GM12878 (cell line): ENCODE results near the gene IP6K3. TPM values are rescaled to one million over a fixed set of nuclear protein-coding genes. Genes with fewer than 3 reads are reported as not detected.

ENCODE experiments used
- ATAC-seq: fragments of 200-7000 bp; cut with Tn5 transposase; 3 replicates; pipeline ENCODE4 v1.9.1; 2020; ENCODE audit warnings: mild to moderate bottlenecking, moderate library complexity
- BruUV-seq: library from RNA; stranded (reverse); fragments of 400-500 nt; replicated peaks from 2 replicates; lab custom pipeline; 2021; lab: Mats Ljungman, UMichigan
- CTCF ChIA-PET: fragments of 300-600 bp; sonication (Branson Sonifier 250); formaldehyde crosslinking; extraction: SDS; loops from one replicate; lab custom pipeline; 2021; ENCODE audit warnings: inconsistent platforms; lab: Yijun Ruan, JAX
- POLR2A ChIA-PET: fragments of 350-600 bp; formaldehyde crosslinking; extraction: SDS; loops from one replicate; lab custom pipeline; 2021; ENCODE audit warnings: inconsistent platforms; lab: Charles Lee
- RAD21 ChIA-PET: fragments of 300-600 bp; sonication (Branson Sonifier 250); formaldehyde crosslinking; loops from one replicate; lab custom pipeline; 2023; ENCODE audit warnings: antibody characterized with exemption; ENCODE audit not compliant: unreplicated experiment; lab: Charles Lee
- SMC1A ChIA-PET: fragments of 300-600 bp; sonication (Branson Sonifier 250); formaldehyde crosslinking; loops from one replicate; lab custom pipeline; 2023; ENCODE audit not compliant: unreplicated experiment, uncharacterized antibody; lab: Charles Lee
- DNase-seq: peaks from one replicate; pipeline ENCODE4 v3.0.0-alpha.2; 2011; ENCODE audit warnings: low read depth, low spot score
- FAIRE-seq: peaks from 3 replicates; lab custom pipeline; 2011; peaks lifted over from hg19 to GRCh38; lab: Jason Lieb, UNC
- H2AFZ ChIP-seq: 2 replicates; pipeline ENCODE4 v1.6.0; 2011; ENCODE audit warnings: low read depth, low read length, control low read depth; ENCODE audit not compliant: control insufficient read depth
- H3K27ac ChIP-seq: 2 replicates; pipeline ENCODE4 v1.5.1; 2011; ENCODE audit warnings: control low read depth; ENCODE audit not compliant: control insufficient read depth, insufficient read depth
- H3K27me3 ChIP-seq, 2 experiments: replicated peaks in 1 of 2; 2 replicates each; pipeline versions ENCODE4 v1.6.0 to v1.6.1; 2011; ENCODE audit warnings: low read length in 1 of 2; ENCODE audit not compliant: control insufficient read depth in 2 of 2, insufficient read depth in 2 of 2
- H3K36me3 ChIP-seq, 2 experiments: 2 replicates each; pipeline ENCODE4 v1.5.1; 2011; ENCODE audit warnings: low read length in 1 of 2; ENCODE audit not compliant: control insufficient read depth in 2 of 2, insufficient read depth in 2 of 2
- H3K4me1 ChIP-seq: 2 replicates; pipeline ENCODE4 v1.6.1; 2011; ENCODE audit warnings: mild to moderate bottlenecking, low read length, moderate library complexity, mixed read lengths; ENCODE audit not compliant: control insufficient read depth, insufficient read depth
- H3K4me2 ChIP-seq: 2 replicates; pipeline ENCODE4 v1.6.0; 2011; ENCODE audit warnings: control low read depth; ENCODE audit not compliant: control insufficient read depth, insufficient read depth
- H3K4me3 ChIP-seq: fragments of 200-600 bp; sonication (generic); 2 replicates; pipeline ENCODE4 v1.5.1; 2016
- H3K79me2 ChIP-seq: 2 replicates; pipeline ENCODE4 v1.6.0; 2011; ENCODE audit warnings: low read length; ENCODE audit not compliant: control insufficient read depth, insufficient read depth
- H3K9ac ChIP-seq: 2 replicates; pipeline ENCODE4 v1.8.0; 2011; ENCODE audit warnings: low read length, control low read depth, mixed read lengths; ENCODE audit not compliant: control insufficient read depth, insufficient read depth
- H3K9me3 ChIP-seq: replicated peaks from 3 replicates; pipeline ENCODE4 v1.5.1; 2011; ENCODE audit warnings: mild to moderate bottlenecking, low read length; ENCODE audit not compliant: control insufficient read depth, insufficient read depth
- H4K20me1 ChIP-seq: 2 replicates; pipeline ENCODE4 v1.6.0; 2011; ENCODE audit not compliant: control insufficient read depth, insufficient read depth
- BCL11A ChIP-seq: IDR thresholded peaks from 2 replicates; pipeline ENCODE4 v1.6.1; 2011; ENCODE audit warnings: low read depth, low read length
- BRCA1 ChIP-seq: IDR thresholded peaks from 2 replicates; pipeline ENCODE4 v1.6.1; 2011; ENCODE audit warnings: low read depth, low read length, improper control_type of control experiment
- ELK1 ChIP-seq: IDR thresholded peaks from 2 replicates; pipeline ENCODE4 v1.6.1; 2012; ENCODE audit warnings: low read depth, low read length, improper control_type of control experiment
- EP300 ChIP-seq, 2 experiments: fragments of 150-350 bp in 1 of 2; IDR thresholded peaks; 2 replicates each; pipeline ENCODE4 v1.6.1; 2011 to 2012; ENCODE audit warnings: low read depth in 2 of 2, low read length in 2 of 2, borderline replicate concordance in 1 of 2, improper control_type of control experiment in 1 of 2, inconsistent platforms in 1 of 2; ENCODE audit not compliant: control insufficient read depth in 1 of 2
- IKZF2 ChIP-seq, 2 experiments: fragments of 450-650 bp; IDR thresholded peaks; 2 replicates each; pipeline ENCODE4 v1.6.1; 2017; ENCODE audit warnings: mild to moderate bottlenecking in 2 of 2, moderate library complexity in 2 of 2
- JUND ChIP-seq: IDR thresholded peaks from 2 replicates; pipeline ENCODE4 v1.6.1; 2012; ENCODE audit warnings: low read depth, mild to moderate bottlenecking, low read length, improper control_type of control experiment, moderate library complexity
- MTA2 ChIP-seq: fragments of 450-650 bp; IDR thresholded peaks from 2 replicates; pipeline ENCODE4 v1.6.1; 2016; ENCODE audit warnings: low read depth, mild to moderate bottlenecking, moderate library complexity
- PBX3 ChIP-seq: IDR thresholded peaks from 2 replicates; pipeline ENCODE4 v1.6.1; 2011; ENCODE audit warnings: mild to moderate bottlenecking, low read depth, low read length, moderate library complexity; ENCODE audit not compliant: insufficient replicate concordance
- SREBF1 ChIP-seq: IDR thresholded peaks from 2 replicates; pipeline ENCODE4 v1.6.1; 2012; ENCODE audit warnings: mild to moderate bottlenecking, low read length
- SUPT20H ChIP-seq: IDR thresholded peaks from 2 replicates; pipeline ENCODE4 v1.6.1; 2011; ENCODE audit warnings: low read depth, mild to moderate bottlenecking, low read length, moderate library complexity, borderline replicate concordance; ENCODE audit not compliant: control insufficient read depth
- TCF7 ChIP-seq: IDR thresholded peaks from 2 replicates; pipeline ENCODE4 v1.6.1; 2014; ENCODE audit warnings: antibody characterized with exemption, borderline replicate concordance
- WRNIP1 ChIP-seq: IDR thresholded peaks from 2 replicates; pipeline ENCODE4 v1.6.1; 2011; ENCODE audit warnings: low read depth, low read length, improper control_type of control experiment, borderline replicate concordance
- ZNF274 ChIP-seq: IDR thresholded peaks from one replicate; pipeline ENCODE4 v1.8.0; 2011; ENCODE audit not compliant: insufficient read length, insufficient read depth
- ZNF592 ChIP-seq: fragments of 450-650 bp; IDR thresholded peaks from 2 replicates; pipeline ENCODE4 v1.6.1; 2017; ENCODE audit warnings: mild to moderate bottlenecking, moderate library complexity
- ZSCAN29 ChIP-seq: fragments of 450-650 bp; IDR thresholded peaks from 2 replicates; pipeline ENCODE4 v1.6.1; 2017; ENCODE audit warnings: mild to moderate bottlenecking, moderate library complexity
- WGBS: methylation state at CpG from one replicate; pipeline ENCODE4 v1.1.6; 2016; ENCODE audit warnings: low lambda C conversion rate; ENCODE audit not compliant: insufficient replicate concordance, insufficient coverage; ENCODE audit errors: missing lambda C conversion rate; 5-methylcytosine and 5-hydroxymethylcytosine counted together
- in situ Hi-C: fragments of 300-500 bp; cut with MboI; formaldehyde crosslinking; loops from 9 replicates; pipeline ENCODE4 v1.14.3; 2018; ENCODE audit warnings: mixed read lengths
- intact Hi-C: fragments of 100-400 bp; cut with micrococcal nuclease; formaldehyde crosslinking; loops from one replicate; pipeline ENCODE4 v1.14.2; 2022; ENCODE audit not compliant: unreplicated experiment
- polyA plus RNA-seq, 11 experiments: library from polyadenylated mRNA; depleted of rRNA in 4 of 11; unstranded in 6 of 11; stranded (reverse) in 5 of 11; fragments of >200 nt; fragmentation: Nextera tagmentation in 4 of 11; fragmentation: Illumina TruSeq in 1 of 11; extraction: Ambion mirVana in 4 of 11; extraction: Trizol in 1 of 11; gene quantifications; 1 replicate in 1 of 11; 2 replicates in 10 of 11; pipeline versions ENCODE4 v1.2.1 to v1.2.3, GENCODE V29; 2011 to 2016; ENCODE audit warnings: inconsistent platforms in 2 of 11, missing spikeins in 2 of 11, low read depth in 1 of 11
- total RNA-seq, 4 experiments: library from RNA; depleted of rRNA in 3 of 4; stranded (reverse); fragments of >200 nt in 3 of 4; fragmentation: Illumina TruSeq in 1 of 4; extraction: Trizol in 1 of 4; gene quantifications; 2 replicates each; pipeline versions ENCODE4 v1.2.1 to v1.2.3, GENCODE V29; 2013 to 2021

IP6K3 gene
- total and polyA plus RNA-seq, 10 of the 15 experiments (the other 5 are each of a cell fraction or from before 2014, with no cell fraction given): 0.02 to 0.15 (median 0.09) TPM; not detected in 7

GRCh38 chr6:33788694-33789549 is 42.2 kb upstream of the IP6K3 start, which contains the start of gene LEMD2:
LEMD2 (minus strand) TSS chr6:33789130; CDS start chr6:33789116, 14 bp downstream.
- ChIA-PET POLR2A (no interaction called here), RAD21 (interaction anchor here (0.6 to 1.7 kb wide), 4 partner anchors 17 to 204 kb away, joined by 3 to 6 read pairs (median 4); partner anchors contain the start of gene UQCC2), CTCF (no interaction called here), SMC1A (interaction anchor here (1.0 kb wide), 1 partner anchor 17 kb away, joined by 3 read pairs; no protein-coding TSS in a partner anchor)
- intact Hi-C loops (no loop called here), in situ Hi-C loops (no loop called here)
- Histone ChIP-seq H3K4me3 (peak within 1 kb of the TSS; percentile 95), H3K9me3 (no peaks in the 10 kb centered on the region), H3K79me2 (peaks cover 30% of the 10 kb centered on the region), H2AFZ (peak within 1 kb of the TSS; percentile 84), H3K4me2 (peak within 1 kb of the TSS; percentile 87), H3K27me3 (no peaks in the 10 kb centered on the region), H3K4me1 (peaks cover 6% of the 10 kb centered on the region), H3K36me3 (peaks cover 0 to under 1% of the 10 kb centered on the region in 2 experiments; a peak in 1 of 4 replicates), H4K20me1 (no peaks in the 10 kb centered on the region; the same call in 1 of the 2 replicates), H3K9ac (peak within 1 kb of the TSS; percentile 87), H3K27ac (peak within 1 kb of the TSS; percentile 87)
- ATAC-seq (peak; percentile 95), FAIRE-seq (peak; percentile 98), DNase-seq (peak; percentile 82)
- WGBS: 4% methylated on average over 65 of the region's 86 CpGs
- no TSS peak for BruUV-seq
- no peak for TF ChIP-seq IKZF2 (IDR thresholded peaks at IDR 0.05)
- TF ChIP-seq BCL11A: no peak
- no peak for TF ChIP-seq WRNIP1
- TF ChIP-seq SREBF1: peak; percentile 28; the same call in 1 of the 2 replicates
- no peak for TF ChIP-seq EP300 (IDR thresholded peaks at IDR 0.05; ENCODE audit: borderline replicate concordance in 1 of 2, control insufficient read depth in 1 of 2, low read depth in 2 of 2, low read length in 2 of 2)
- no peak for TF ChIP-seq TCF7
- TF ChIP-seq ZSCAN29: 0 out of 2 replicates have a peak, but pooled peaks have one; percentile 23
- peak; percentile 100 for TF ChIP-seq ZNF592
- no peak for TF ChIP-seq JUND
- TF ChIP-seq ELK1: 0 out of 2 replicates have a peak, but pooled peaks have one; percentile 35
- TF ChIP-seq MTA2: 0 out of 2 replicates have a peak, but pooled peaks have one; percentile 12
- TF ChIP-seq PBX3: no peak
- TF ChIP-seq BRCA1: no peak
- TF ChIP-seq SUPT20H: no peak
- no peak for TF ChIP-seq ZNF274
